ENCODE measurements around the gene CHCHD3.

GRCh38 chr7:132735476-132735875 is 346.4 kb downstream of the CHCHD3 start:
- TF ChIP-seq CTCF (conservative IDR thresholded peaks at IDR 0.05), result no peak
- no peak for TF ChIP-seq EZH2 (IDR thresholded peaks at IDR 0.05; ENCODE audit: low read depth)

Measured in PC-9 (cell line).